ENCODE data around the gene CNTF.

DNA sequence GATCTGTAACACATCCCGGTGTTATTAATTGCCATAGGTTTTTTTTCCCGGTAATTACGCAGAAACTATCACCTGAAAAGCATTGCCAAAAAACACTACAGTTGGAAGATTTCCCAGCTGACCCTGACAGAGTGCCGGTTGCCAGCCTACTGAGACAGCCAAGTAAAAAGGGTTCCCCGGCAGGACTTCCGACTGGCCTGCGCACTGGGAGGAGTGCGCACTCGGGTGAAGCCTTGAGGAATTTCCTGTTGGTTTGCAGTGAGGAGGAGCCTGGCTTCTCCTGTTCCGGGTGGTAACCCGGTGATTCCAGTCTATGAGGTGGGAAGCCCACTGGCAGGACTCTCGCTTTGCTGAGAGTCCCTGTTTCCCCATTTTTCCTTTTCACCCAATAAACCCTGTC is 52.1 kb downstream of the CNTF start:
- TF ChIP-seq EZH2 (IDR thresholded peaks at IDR 0.05; ENCODE audit: insufficient read depth, poor library complexity, severe bottlenecking) (no peak), EZH2phosphoT487 (IDR thresholded peaks at IDR 0.05; ENCODE audit: insufficient read depth, low read depth) (no peak)

Data from GM23248 (cell line).